HEK293 (cell line): ENCODE data around the gene KRT80.

Experiments
- CTCF ChIA-PET: fragments of 350-600 bp; formaldehyde crosslinking; extraction: SDS; loops from one replicate; lab custom pipeline; 2021; ENCODE audit warnings: antibody characterized with exemption; lab: Yijun Ruan, JAX
- POLR2A ChIA-PET: fragments of 300-600 bp; formaldehyde crosslinking; extraction: SDS; loops from one replicate; lab custom pipeline; 2020; ENCODE audit warnings: antibody characterized with exemption, inconsistent platforms; lab: Yijun Ruan, JAX
- H3K27ac ChIP-seq: fragments of 200-500 bp; sonication (Bioruptor generic); 2 replicates; pipeline ENCODE4 v1.5.1; 2014; ENCODE audit warnings: low read depth, low read length, control low read depth, inconsistent platforms; ENCODE audit errors: extremely low read depth
- H3K36me3 ChIP-seq, 2 experiments: fragments of 200-500 bp in 1 of 2; sonication (Bioruptor generic) in 1 of 2; 1 replicate in 1 of 2; 2 replicates in 1 of 2; pipeline ENCODE4 v1.5.1; 2014 to 2017; ENCODE audit warnings: inconsistent platforms in 2 of 2, low read length in 2 of 2; ENCODE audit not compliant: control insufficient read depth in 2 of 2, insufficient read depth in 1 of 2
- H3K4me1 ChIP-seq: fragments of 200-500 bp; sonication (Bioruptor generic); 2 replicates; pipeline ENCODE4 v1.5.1; 2014; ENCODE audit warnings: mild to moderate bottlenecking, low read length, inconsistent platforms; ENCODE audit not compliant: control insufficient read depth, insufficient read depth
- H3K4me3 ChIP-seq: 2 replicates; pipeline ENCODE4 v1.5.1; 2011; ENCODE audit warnings: low read depth, mild to moderate bottlenecking, control low read depth, low read length, moderate library complexity
- H3K9me3 ChIP-seq: fragments of 200-500 bp; sonication (Bioruptor generic); 2 replicates; pipeline ENCODE4 v1.5.1; 2014; ENCODE audit warnings: low read depth, low read length, inconsistent platforms; ENCODE audit not compliant: control insufficient read depth, insufficient read depth
- AEBP2 ChIP-seq: fragments of 450-650 bp; formaldehyde crosslinking; IDR thresholded peaks from 2 replicates; pipeline ENCODE4 v1.5.1; 2016; ENCODE audit warnings: missing biosample characterization, missing genetic modification characterization, borderline replicate concordance
- EGR2 ChIP-seq: fragments of 450-650 bp; formaldehyde crosslinking; IDR thresholded peaks from 2 replicates; pipeline ENCODE4 v1.5.1; 2016; ENCODE audit warnings: low read depth, missing biosample characterization, missing genetic modification characterization
- GLI4 ChIP-seq: fragments of 450-650 bp; formaldehyde crosslinking; IDR thresholded peaks from 2 replicates; pipeline ENCODE4 v1.5.1; 2016; ENCODE audit warnings: missing biosample characterization, missing genetic modification characterization
- HIC1 ChIP-seq: fragments of 450-650 bp; formaldehyde crosslinking; IDR thresholded peaks from 2 replicates; pipeline ENCODE4 v1.5.1; 2016; ENCODE audit warnings: missing biosample characterization, missing genetic modification characterization
- PRDM10 ChIP-seq: fragments of 450-650 bp; formaldehyde crosslinking; IDR thresholded peaks from 2 replicates; pipeline ENCODE4 v1.5.1; 2016; ENCODE audit warnings: missing biosample characterization, missing genetic modification characterization
- SCRT2 ChIP-seq: fragments of 450-650 bp; formaldehyde crosslinking; IDR thresholded peaks from 2 replicates; pipeline ENCODE4 v1.5.1; 2016; ENCODE audit warnings: missing biosample characterization, missing genetic modification characterization
- YY2 ChIP-seq: fragments of 450-650 bp; formaldehyde crosslinking; IDR thresholded peaks from 2 replicates; pipeline ENCODE4 v1.5.1; 2016; ENCODE audit warnings: missing biosample characterization, missing genetic modification characterization
- ZBTB17 ChIP-seq: fragments of 450-650 bp; formaldehyde crosslinking; IDR thresholded peaks from 2 replicates; pipeline ENCODE4 v1.5.1; 2016; ENCODE audit warnings: missing biosample characterization, missing genetic modification characterization
- ZBTB8A ChIP-seq: fragments of 450-650 bp; formaldehyde crosslinking; IDR thresholded peaks from 2 replicates; pipeline ENCODE4 v1.5.1; 2016; ENCODE audit warnings: missing biosample characterization, missing genetic modification characterization
- ZFP37 ChIP-seq: fragments of 450-650 bp; formaldehyde crosslinking; IDR thresholded peaks from 2 replicates; pipeline ENCODE4 v1.5.1; 2016; ENCODE audit warnings: missing biosample characterization, missing genetic modification characterization
- ZIC2 ChIP-seq: fragments of 450-650 bp; formaldehyde crosslinking; IDR thresholded peaks from 2 replicates; pipeline ENCODE4 v1.5.1; 2016; ENCODE audit warnings: missing biosample characterization, missing genetic modification characterization
- ZNF23 ChIP-seq: fragments of 450-650 bp; formaldehyde crosslinking; IDR thresholded peaks from 2 replicates; pipeline ENCODE4 v1.5.1; 2016; ENCODE audit warnings: missing biosample characterization, missing genetic modification characterization, borderline replicate concordance
- ZNF488 ChIP-seq: fragments of 450-650 bp; formaldehyde crosslinking; IDR thresholded peaks from 2 replicates; pipeline ENCODE4 v1.5.1; 2016; ENCODE audit warnings: missing biosample characterization, missing genetic modification characterization
- ZNF521 ChIP-seq: fragments of 450-650 bp; formaldehyde crosslinking; IDR thresholded peaks from 2 replicates; pipeline ENCODE4 v1.5.1; 2017; ENCODE audit warnings: missing biosample characterization, mild to moderate bottlenecking, missing genetic modification characterization
- ZNF544 ChIP-seq: fragments of 450-650 bp; formaldehyde crosslinking; IDR thresholded peaks from 2 replicates; pipeline ENCODE4 v1.5.0; 2017; ENCODE audit warnings: missing biosample characterization, missing genetic modification characterization
- ZNF548 ChIP-seq: fragments of 450-650 bp; formaldehyde crosslinking; IDR thresholded peaks from 2 replicates; pipeline ENCODE4 v1.5.1; 2016; ENCODE audit warnings: missing biosample characterization, missing genetic modification characterization
- ZNF600 ChIP-seq: fragments of 450-650 bp; formaldehyde crosslinking; IDR thresholded peaks from 2 replicates; pipeline ENCODE4 v1.5.1; 2016; ENCODE audit warnings: missing biosample characterization, missing genetic modification characterization
- ZNF623 ChIP-seq: fragments of 450-650 bp; formaldehyde crosslinking; IDR thresholded peaks from 2 replicates; pipeline ENCODE4 v1.5.1; 2016; ENCODE audit warnings: missing biosample characterization, missing genetic modification characterization

Gene KRT80

GRCh38 chr12:52157566-52158150 is 34.2 kb downstream of the KRT80 start:
- POLR2A ChIA-PET, result interaction anchor here (0.9 to 1.0 kb wide), 2 partner anchors 87 to 122 kb away, joined by 3 read pairs; no protein-coding TSS in a partner anchor
- no peak overlapping the region for H3K27ac ChIP-seq
- CTCF ChIA-PET, result interaction anchor here (0.6 to 6.8 kb wide), 42 partner anchors 8 to 825 kb away, joined by 3 to 104 read pairs (median 6); partner anchors contain the start of genes KRT84 and NR4A1
- no peaks in the 10 kb centered on the region for H3K4me1 ChIP-seq
- TF ChIP-seq PRDM10 (tag by site-specific recombination), result peak; percentile 95
- no peak for TF ChIP-seq ZNF488 (tag by site-specific recombination)
- peak; percentile 28; the same call in 1 of the 2 replicates for TF ChIP-seq ZNF623 (tag by site-specific recombination)
- no peaks in the 10 kb centered on the region for H3K9me3 ChIP-seq
- H3K36me3 ChIP-seq, result no peaks in the 10 kb centered on the region
- no peak overlapping the region for H3K4me3 ChIP-seq

- Histone ChIP-seq H3K9me3 (no peaks in the 10 kb centered on the region), H3K36me3 (no peaks in the 10 kb centered on the region), H3K4me3 (no peak overlapping the region), H3K4me1 (no peaks in the 10 kb centered on the region), H3K27ac (no peak overlapping the region)
- POLR2A ChIA-PET, result interaction anchor here (0.7 to 0.9 kb wide), 2 partner anchors 122 to 170 kb away, joined by 3 to 4 read pairs; no protein-coding TSS in a partner anchor
- CTCF ChIA-PET, result interaction anchor here (0.5 to 6.8 kb wide), 73 partner anchors 9 to 825 kb away, joined by 3 to 104 read pairs (median 4); partner anchors contain the start of genes KRT84 and NR4A1
- TF ChIP-seq GLI4 (no peak), HIC1 (tag by site-specific recombination) (no peak), ZFP37 (tag by site-specific recombination) (no peak), ZBTB17 (no peak), ZNF23 (tag by site-specific recombination) (no peak), AEBP2 (tag by site-specific recombination) (no peak), ZNF600 (0 out of 2 replicates have a peak, but pooled peaks have one; percentile 42), ZNF623 (tag by site-specific recombination) (no peak), YY2 (0 out of 2 replicates have a peak, but pooled peaks have one; percentile 30), PRDM10 (tag by site-specific recombination) (peak; percentile 53), SCRT2 (tag by site-specific recombination) (peak; percentile 47; the same call in 1 of the 2 replicates), ZNF544 (tag by site-specific recombination) (no peak), ZIC2 (tag by site-specific recombination) (peak; percentile 55), ZNF521 (tag by site-specific recombination) (no peak), ZNF548 (tag by site-specific recombination) (no peak), ZBTB8A (tag by site-specific recombination) (no peak), EGR2 (tag by site-specific recombination) (0 out of 2 replicates have a peak, but pooled peaks have one; percentile 10)
Observed at GRCh38 chr12:52156757-52157565, 34.9 kb downstream of the KRT80 start.
